ENCODE data around the gene HADHA. TPM values are rescaled to one million over a fixed set of nuclear protein-coding genes. Genes with fewer than 3 reads are reported as not detected.

Gene HADHA
- total RNA-seq, 2 experiments from 2014 or later, result 117 to 145 TPM

GRCh38 chr2:26196683-26197418, 47.6 kb downstream of the HADHA start:
- Mint-ChIP-seq H3K36me3 (peaks cover 49% of the 10 kb centered on the region), H3K4me1 (no peaks in the 10 kb centered on the region), H3K4me3 (no peak overlapping the region), H3K27ac (no peak overlapping the region), H3K27me3 (no peaks in the 10 kb centered on the region), H3K9me3 (ENCODE audit: low read depth) (no peaks in the 10 kb centered on the region)
- CTCF ChIA-PET, result no interaction called here
- no peak for ATAC-seq
- no peak for DNase-seq

- Mint-ChIP-seq H3K4me1 (no peaks in the 10 kb centered on the region), H3K9me3 (ENCODE audit: low read depth) (no peaks in the 10 kb centered on the region), H3K27me3 (no peaks in the 10 kb centered on the region), H3K4me3 (no peak overlapping the region), H3K27ac (no peak overlapping the region), H3K36me3 (peaks cover 47% of the 10 kb centered on the region)
- DNase-seq, result no peak
- CTCF ChIA-PET, result interaction anchor here (0.8 to 1.1 kb wide), 2 partner anchors 11 to 126 kb away, joined by 3 read pairs; no protein-coding TSS in a partner anchor
- no peak for ATAC-seq
Measured at GRCh38 chr2:26195040-26195984, 49.1 kb downstream of the HADHA start.

GRCh38 chr2:26193578-26194231, 50.7 kb downstream of the HADHA start:
- Mint-ChIP-seq H3K4me1 (no peaks in the 10 kb centered on the region), H3K9me3 (ENCODE audit: low read depth) (no peaks in the 10 kb centered on the region), H3K27ac (no peak overlapping the region), H3K4me3 (no peak overlapping the region), H3K27me3 (no peaks in the 10 kb centered on the region), H3K36me3 (peaks cover 39% of the 10 kb centered on the region)
- CTCF ChIA-PET, result no interaction called here
- DNase-seq (no peak), ATAC-seq (no peak)

GRCh38 chr2:26191316-26192159, 52.9 kb downstream of the HADHA start:
- ATAC-seq, result no peak
- DNase-seq, result no peak
- Mint-ChIP-seq H3K27ac (no peak overlapping the region), H3K9me3 (ENCODE audit: low read depth) (no peaks in the 10 kb centered on the region), H3K4me1 (peaks cover 8% of the 10 kb centered on the region), H3K4me3 (no peak overlapping the region), H3K36me3 (peaks cover 24% of the 10 kb centered on the region), H3K27me3 (no peaks in the 10 kb centered on the region)
- CTCF ChIA-PET, result no interaction called here

GRCh38 chr2:26190369-26190768, 54.1 kb downstream of the HADHA start:
- Mint-ChIP-seq H3K36me3 (peaks cover 22% of the 10 kb centered on the region), H3K27me3 (no peaks in the 10 kb centered on the region), H3K27ac (no peak overlapping the region), H3K9me3 (ENCODE audit: low read depth) (no peaks in the 10 kb centered on the region), H3K4me3 (no peak overlapping the region), H3K4me1 (peaks cover 11% of the 10 kb centered on the region)
- ATAC-seq, result no peak
- CTCF ChIA-PET, result no interaction called here
- no peak for DNase-seq

GRCh38 chr2:26189751-26190150, 54.7 kb downstream of the HADHA start:
- H3K9me3 Mint-ChIP-seq (ENCODE audit: low read depth), result no peaks in the 10 kb centered on the region
- peaks cover 17% of the 10 kb centered on the region for H3K36me3 Mint-ChIP-seq
- CTCF ChIA-PET, result no interaction called here
- no peak overlapping the region for H3K4me3 Mint-ChIP-seq
- no peaks in the 10 kb centered on the region for H3K27me3 Mint-ChIP-seq
- H3K4me1 Mint-ChIP-seq, result peaks cover 14% of the 10 kb centered on the region
- no peak overlapping the region for H3K27ac Mint-ChIP-seq
- ATAC-seq, result no peak
- DNase-seq, result no peak

- CTCF ChIA-PET, result no interaction called here
- no peak overlapping the region for H3K4me3 Mint-ChIP-seq
Measured at GRCh38 chr2:26189123-26189522, 55.3 kb downstream of the HADHA start.

GRCh38 chr2:26187537-26188104, 56.8 kb downstream of the HADHA start:
- DNase-seq, result no peak
- no peak overlapping the region for H3K4me3 Mint-ChIP-seq
- peaks cover 7% of the 10 kb centered on the region for H3K36me3 Mint-ChIP-seq
- H3K9me3 Mint-ChIP-seq (ENCODE audit: low read depth), result no peaks in the 10 kb centered on the region
- ATAC-seq, result no peak
- CTCF ChIA-PET, result no interaction called here
- H3K27me3 Mint-ChIP-seq, result no peaks in the 10 kb centered on the region
- H3K27ac Mint-ChIP-seq, result no peak overlapping the region
- H3K4me1 Mint-ChIP-seq, result peaks cover 17% of the 10 kb centered on the region

More at GRCh38 chr2:26189123-26189522, 55.3 kb downstream of the HADHA start:
- H3K27ac Mint-ChIP-seq, result no peak overlapping the region
- DNase-seq, result no peak
- peaks cover 10% of the 10 kb centered on the region for H3K36me3 Mint-ChIP-seq
- peaks cover 14% of the 10 kb centered on the region for H3K4me1 Mint-ChIP-seq
- H3K27me3 Mint-ChIP-seq, result no peaks in the 10 kb centered on the region
- no peaks in the 10 kb centered on the region for H3K9me3 Mint-ChIP-seq (ENCODE audit: low read depth)
- no peak for ATAC-seq

GRCh38 chr2:26187114-26187513, 57.3 kb downstream of the HADHA start:
- CTCF ChIA-PET, result no interaction called here
- Mint-ChIP-seq H3K27me3 (peaks cover 3% of the 10 kb centered on the region), H3K4me3 (no peak overlapping the region)

GRCh38 chr2:26185954-26186770, 58.3 kb downstream of the HADHA start:
- CTCF ChIA-PET, result interaction anchor here (1.1 to 2.3 kb wide), 5 partner anchors 58 to 317 kb away, joined by 3 to 17 read pairs (median 4); partner anchors contain the start of genes ADGRF3, HADHA, HADHB and SELENOI
- H3K36me3 Mint-ChIP-seq, result peaks cover 3% of the 10 kb centered on the region

More at GRCh38 chr2:26187114-26187513, 57.3 kb downstream of the HADHA start:
- peaks cover 7% of the 10 kb centered on the region for H3K36me3 Mint-ChIP-seq
- H3K9me3 Mint-ChIP-seq (ENCODE audit: low read depth), result no peaks in the 10 kb centered on the region
- no peak overlapping the region for H3K27ac Mint-ChIP-seq
- DNase-seq (no peak), ATAC-seq (no peak)
- H3K4me1 Mint-ChIP-seq, result peaks cover 17% of the 10 kb centered on the region

GRCh38 chr2:26185304-26185928, 59.0 kb downstream of the HADHA start:
- Mint-ChIP-seq H3K4me3 (peak overlapping the region; percentile 69), H3K36me3 (no peaks in the 10 kb centered on the region), H3K27me3 (peaks cover 12% of the 10 kb centered on the region), H3K9me3 (ENCODE audit: low read depth) (no peaks in the 10 kb centered on the region), H3K4me1 (peaks cover 17% of the 10 kb centered on the region), H3K27ac (peak overlapping the region; percentile 31)
- CTCF ChIA-PET, result interaction anchor here (0.7 to 2.3 kb wide), 30 partner anchors 10 to 578 kb away, joined by 3 to 17 read pairs (median 4); partner anchors contain the start of genes ADGRF3, GAREM2, HADHA and HADHB
- ATAC-seq (no peak), DNase-seq (no peak)

More at GRCh38 chr2:26185954-26186770, 58.3 kb downstream of the HADHA start:
- DNase-seq (no peak), ATAC-seq (no peak)
- H3K27ac Mint-ChIP-seq, result no peak overlapping the region
- H3K4me3 Mint-ChIP-seq, result peak overlapping the region; percentile 69
- peaks cover 17% of the 10 kb centered on the region for H3K4me1 Mint-ChIP-seq
- no peaks in the 10 kb centered on the region for H3K9me3 Mint-ChIP-seq (ENCODE audit: low read depth)
- H3K27me3 Mint-ChIP-seq, result peaks cover 7% of the 10 kb centered on the region
